Measurements from ENCODE around the gene SLC4A2.

DNA sequence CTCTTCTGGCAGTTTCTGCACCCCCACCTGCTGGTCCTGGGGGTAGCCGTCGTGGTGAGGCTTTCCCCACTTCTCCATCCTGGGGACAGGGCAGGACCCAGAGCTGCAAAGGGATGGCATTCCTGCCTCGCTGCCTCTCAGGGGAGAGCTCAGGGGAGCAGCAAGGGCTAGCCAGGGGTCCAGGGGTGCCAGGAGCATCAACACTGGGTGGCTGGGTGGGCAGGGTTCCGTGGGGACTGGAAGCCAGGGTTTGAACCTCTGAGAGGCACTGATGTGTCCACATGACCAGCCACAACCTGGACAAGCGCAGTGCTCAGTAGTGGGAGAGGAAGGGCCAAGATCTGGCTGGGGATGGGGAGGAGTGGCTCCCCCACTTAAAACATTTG lies 25.5 kb upstream of the SLC4A2 start:
- TF ChIP-seq CTCF (IDR thresholded peaks at IDR 0.05), result no peak
- TF ChIP-seq POLR2A (IDR thresholded peaks at IDR 0.05), result no peak
